Prostate gland (tissue), 2 donors: ENCODE measurements around the gene CCND1.

Experiments
- CTCF ChIP-seq, 4 experiments: fragments of 200-600 bp in 2 of 4; fragments of 450-650 bp in 2 of 4; sonication (generic) in 2 of 4; IDR thresholded peaks; 1 replicate in 3 of 4; 2 replicates in 1 of 4; pipeline ENCODE4 v1.5.1; 2016 to 2019; ENCODE audit warnings: antibody characterized with exemption in 4 of 4, mild to moderate bottlenecking in 2 of 4, moderate library complexity in 2 of 4
- POLR2AphosphoS5 ChIP-seq: sonication (generic); formaldehyde crosslinking; IDR thresholded peaks from one replicate; pipeline ENCODE4 v1.6.1; 2017; ENCODE audit warnings: antibody characterized with exemption

GRCh38 chr11:69702769-69703452 is 62.0 kb downstream of the CCND1 start:
- TF ChIP-seq CTCF (IDR thresholded peaks at IDR 0.05) (no peak), POLR2AphosphoS5 (no peak)
